Lung (tissue), 12 donors: ENCODE results near the gene DENND6B. TPM values are rescaled to one million over a fixed set of nuclear protein-coding genes. Genes with fewer than 3 reads are reported as not detected.

Experiments
- ATAC-seq: fragments of 200-7000 bp; cut with Tn5 transposase; one replicate; pipeline ENCODE4 v1.9.1; 2020; ENCODE audit warnings: moderate number of reproducible peaks; ENCODE audit not compliant: insufficient read depth, low FRiP score
- DNase-seq, 3 donors: peaks; one replicate each; pipeline ENCODE4 v3.0.0-alpha.2; 2013 to 2017
- H3K27ac ChIP-seq, 2 donors: one replicate each; pipeline ENCODE4 v1.5.1; 2013; ENCODE audit warnings: mild to moderate bottlenecking in 2 of 2, moderate library complexity in 2 of 2, control low read depth in 1 of 2, inconsistent platforms in 1 of 2, low read depth in 1 of 2, low read length in 1 of 2
- H3K27me3 ChIP-seq, 3 donors: one replicate each; pipeline ENCODE4 v1.5.1; 2013; ENCODE audit warnings: low read length in 2 of 3; ENCODE audit not compliant: control insufficient read depth in 3 of 3, insufficient read depth in 3 of 3
- H3K36me3 ChIP-seq, 4 donors: one replicate each; pipeline ENCODE4 v1.5.1; 2013; ENCODE audit warnings: low read length in 4 of 4, mild to moderate bottlenecking in 1 of 4, moderate library complexity in 1 of 4; ENCODE audit not compliant: control insufficient read depth in 4 of 4, insufficient read depth in 4 of 4
- H3K4me1 ChIP-seq, 5 donors: one replicate each; pipeline ENCODE4 v1.5.1; 2013; ENCODE audit warnings: low read length in 5 of 5, mild to moderate bottlenecking in 2 of 5, moderate library complexity in 1 of 5; ENCODE audit not compliant: control insufficient read depth in 5 of 5, insufficient read depth in 5 of 5
- H3K4me3 ChIP-seq: one replicate; pipeline ENCODE4 v1.5.1; 2013; ENCODE audit warnings: mild to moderate bottlenecking, control low read depth, moderate library complexity
- H3K9ac ChIP-seq, 2 donors: one replicate each; pipeline ENCODE4 v1.5.1; 2013; ENCODE audit warnings: low read length in 2 of 2, control low read depth in 1 of 2; ENCODE audit not compliant: insufficient read depth in 1 of 2
- H3K9me3 ChIP-seq, 4 donors: one replicate each; pipeline ENCODE4 v1.5.1; 2013; ENCODE audit warnings: low read length in 3 of 4, mild to moderate bottlenecking in 1 of 4, moderate library complexity in 1 of 4; ENCODE audit not compliant: control insufficient read depth in 4 of 4, insufficient read depth in 3 of 4
- CTCF ChIP-seq: IDR thresholded peaks from 2 replicates; pipeline ENCODE4 v1.5.1; 2012; ENCODE audit warnings: mild to moderate bottlenecking; ENCODE audit errors: control extremely low read depth, extremely low read depth
- WGBS, 2 donors: extraction: QIAGEN DNeasy Blood & Tissue Kit; methylation state at CpG; one replicate each; pipeline ENCODE4 v1.1.7; 2013; 5-methylcytosine and 5-hydroxymethylcytosine counted together
- polyA plus RNA-seq, 2 donors: library from polyadenylated mRNA; stranded (reverse); fragments of 200-250 nt; gene quantifications; one replicate each; pipeline ENCODE4 v1.2.1, GENCODE V29; 2013
- total RNA-seq, 2 donors: library from RNA; depleted of rRNA in 1 of 2; stranded (reverse); fragments of >200 nt in 1 of 2; gene quantifications; one replicate each; pipeline ENCODE4 v1.2.1, GENCODE V29; 2014 to 2021
- donor health status: control.
- donor health status: control.
- donor health status: Bipolar disorder and iron deficiency.
- donor health status: healthy.
- donor health status: DM: yes; HTN: yes; CAD: no.

The DENND6B gene
- total and polyA plus RNA-seq, 4 donors: 8.0 to 26.0 (median 12.6) TPM

DNA sequence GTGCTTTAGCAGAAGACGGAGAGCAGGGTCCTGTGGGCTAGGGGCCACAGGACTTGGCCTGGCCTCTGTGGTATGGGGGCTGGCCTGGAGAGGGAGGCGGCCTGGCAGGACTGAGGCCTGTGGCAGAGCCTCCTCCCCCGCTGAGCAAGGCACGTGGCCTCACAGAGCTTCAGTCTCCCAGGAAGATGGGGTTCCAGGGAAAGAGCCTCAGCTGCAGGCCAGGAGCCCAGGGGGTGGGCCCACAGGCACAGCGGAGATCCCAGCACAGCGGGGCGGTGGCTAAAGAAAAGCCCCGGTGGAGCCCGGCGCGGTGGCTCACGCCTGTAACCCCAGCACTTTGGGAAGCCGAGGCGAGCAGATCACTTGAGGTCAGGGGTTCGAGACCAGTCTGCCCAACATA, 67.5 kb downstream of the DENND6B start:
- DNase-seq: no peak
- H3K36me3 ChIP-seq: peaks cover 0 to 8% (median 3%) of the 10 kb centered on the region in 4 donors
- H3K9me3 ChIP-seq: no peaks in the 10 kb centered on the region
- 93 to 95% methylated on average over 15 of the region's 15 CpGs for WGBS, 2 donors
- H3K9ac ChIP-seq: no peak overlapping the region
- no peak overlapping the region for H3K4me3 ChIP-seq
- peaks cover 0 to 16% (median 6%) of the 10 kb centered on the region in 5 donors for H3K4me1 ChIP-seq
- no peak for TF ChIP-seq CTCF
- H3K27me3 ChIP-seq: no peaks in the 10 kb centered on the region
- no peak overlapping the region for H3K27ac ChIP-seq
- no peak for ATAC-seq

Other genes with a start within 250 kb of the DENND6B start
- gene MLC1, start 241.6 kb downstream of the DENND6B start, total RNA-seq: 1 to 10 TPM in 1 of 2 donors, under 1 TPM in 1; 0.86 to 2.6 TPM
- under 1 TPM; 0.65 to 0.68 TPM for gene MLC1, start 241.6 kb downstream of the DENND6B start, polyA plus RNA-seq
- gene MOV10L1, start 237.0 kb downstream of the DENND6B start, total RNA-seq: 10 to 100 TPM in 1 of 2 donors, under 1 TPM in 1; 0.34 to 11.9 TPM
- under 1 TPM; 0.27 to 0.53 TPM for gene MOV10L1, start 237.0 kb downstream of the DENND6B start, polyA plus RNA-seq
- gene PANX2, start 156.3 kb downstream of the DENND6B start, total RNA-seq: 1 to 10 TPM in 1 of 2 donors, under 1 TPM in 1; 1.00 to 3.9 TPM
- gene PANX2, start 156.3 kb downstream of the DENND6B start, polyA plus RNA-seq: 1 to 10 TPM; 2.3 to 3.0 TPM
- 10 to 100 TPM; 16.2 to 70.3 TPM for gene TRABD, start 141.1 kb downstream of the DENND6B start, total RNA-seq
- 10 to 100 TPM; 54.1 to 72.7 TPM for gene TRABD, start 141.1 kb downstream of the DENND6B start, polyA plus RNA-seq
- gene SELENOO, start 126.0 kb downstream of the DENND6B start, total RNA-seq: 10 to 100 TPM; 15.6 to 30.3 TPM
- gene SELENOO, start 126.0 kb downstream of the DENND6B start, polyA plus RNA-seq: 10 to 100 TPM; 21.3 to 26.9 TPM
- gene TUBGCP6, start 82.0 kb downstream of the DENND6B start, total RNA-seq: 10 to 100 TPM; 51.7 to 57.8 TPM
- gene TUBGCP6, start 82.0 kb downstream of the DENND6B start, polyA plus RNA-seq: 10 to 100 TPM; 26.5 to 41.1 TPM
- 10 to 100 TPM; 34.2 to 53.7 TPM for gene HDAC10, start 75.7 kb downstream of the DENND6B start, total RNA-seq
- gene HDAC10, start 75.7 kb downstream of the DENND6B start, polyA plus RNA-seq: 10 to 100 TPM; 32.2 to 38.3 TPM
- gene MAPK12, start 65.3 kb downstream of the DENND6B start, total RNA-seq: 10 to 100 TPM; 10.4 to 11.5 TPM
- gene MAPK12, start 65.3 kb downstream of the DENND6B start, polyA plus RNA-seq: 10 to 100 TPM; 12.2 to 13.1 TPM
- 10 to 100 TPM in 1 of 2 donors, 1 to 10 TPM in 1; 8.3 to 15.3 TPM for gene MAPK11, start 56.6 kb downstream of the DENND6B start, total RNA-seq
- 10 to 100 TPM in 1 of 2 donors, 1 to 10 TPM in 1; 9.9 to 13.9 TPM for gene MAPK11, start 56.6 kb downstream of the DENND6B start, polyA plus RNA-seq
- gene PLXNB2, start 19.4 kb downstream of the DENND6B start, total RNA-seq: 100 to 1,000 TPM; 212 to 310 TPM
- gene PLXNB2, start 19.4 kb downstream of the DENND6B start, polyA plus RNA-seq: 100 to 1,000 TPM; 123 to 134 TPM
- 10 to 100 TPM; 48.1 to 70.0 TPM for gene PPP6R2, start 16.3 kb upstream of the DENND6B start, total RNA-seq
- 10 to 100 TPM; 35.2 to 45.1 TPM for gene PPP6R2, start 16.3 kb upstream of the DENND6B start, polyA plus RNA-seq
- 10 to 100 TPM; 30.1 to 76.9 TPM for gene SBF1, start 148.0 kb upstream of the DENND6B start, total RNA-seq
- 10 to 100 TPM; 34.2 to 34.3 TPM for gene SBF1, start 148.0 kb upstream of the DENND6B start, polyA plus RNA-seq
- gene ADM2, start 154.5 kb upstream of the DENND6B start, total RNA-seq: 1 to 10 TPM in 1 of 2 donors, under 1 TPM in 1; 0.74 to 5.7 TPM
- 1 to 10 TPM; 2.2 to 3.1 TPM for gene ADM2, start 154.5 kb upstream of the DENND6B start, polyA plus RNA-seq
- gene MIOX, start 159.8 kb upstream of the DENND6B start, total RNA-seq: not detected
- gene MIOX, start 159.8 kb upstream of the DENND6B start, polyA plus RNA-seq: under 1 TPM in 1 of 2 donors, not detected in 1; 0.08 TPM
- 10 to 100 TPM; 29.8 to 84.6 TPM for gene LMF2, start 180.7 kb upstream of the DENND6B start, total RNA-seq
- 10 to 100 TPM; 47.8 to 53.0 TPM for gene LMF2, start 180.7 kb upstream of the DENND6B start, polyA plus RNA-seq
- 10 to 100 TPM; 30.2 to 56.3 TPM for gene NCAPH2, start 181.2 kb upstream of the DENND6B start, total RNA-seq
- gene NCAPH2, start 181.2 kb upstream of the DENND6B start, polyA plus RNA-seq: 10 to 100 TPM; 27.8 to 64.4 TPM
- gene SCO2, start 198.6 kb upstream of the DENND6B start, total RNA-seq: 1 to 10 TPM in 1 of 2 donors, under 1 TPM in 1; 0.37 to 9.1 TPM
- gene SCO2, start 198.6 kb upstream of the DENND6B start, polyA plus RNA-seq: 1 to 10 TPM; 3.0 to 9.3 TPM
- gene TYMP, start 203.0 kb upstream of the DENND6B start, total RNA-seq: 100 to 1,000 TPM in 1 of 2 donors, 10 to 100 TPM in 1; 52.7 to 367 TPM
- 100 to 1,000 TPM in 1 of 2 donors, 10 to 100 TPM in 1; 99.2 to 641 TPM for gene TYMP, start 203.0 kb upstream of the DENND6B start, polyA plus RNA-seq
- gene KLHDC7B, start 218.9 kb upstream of the DENND6B start, total RNA-seq: 1 to 10 TPM in 1 of 2 donors, under 1 TPM in 1; 0.85 to 1.0 TPM
- 1 to 10 TPM in 1 of 2 donors, under 1 TPM in 1; 0.39 to 1.6 TPM for gene KLHDC7B, start 218.9 kb upstream of the DENND6B start, polyA plus RNA-seq
- gene SYCE3, start 235.9 kb upstream of the DENND6B start, total RNA-seq: not detected
- gene SYCE3, start 235.9 kb upstream of the DENND6B start, polyA plus RNA-seq: 1 to 10 TPM; 1.1 to 1.7 TPM